ENCODE measurements around the gene IRF2BP1.
A peak's percentile ranks its signal among the peaks of the same experiment; 100 is the strongest.

The IRF2BP1 gene, protein sequence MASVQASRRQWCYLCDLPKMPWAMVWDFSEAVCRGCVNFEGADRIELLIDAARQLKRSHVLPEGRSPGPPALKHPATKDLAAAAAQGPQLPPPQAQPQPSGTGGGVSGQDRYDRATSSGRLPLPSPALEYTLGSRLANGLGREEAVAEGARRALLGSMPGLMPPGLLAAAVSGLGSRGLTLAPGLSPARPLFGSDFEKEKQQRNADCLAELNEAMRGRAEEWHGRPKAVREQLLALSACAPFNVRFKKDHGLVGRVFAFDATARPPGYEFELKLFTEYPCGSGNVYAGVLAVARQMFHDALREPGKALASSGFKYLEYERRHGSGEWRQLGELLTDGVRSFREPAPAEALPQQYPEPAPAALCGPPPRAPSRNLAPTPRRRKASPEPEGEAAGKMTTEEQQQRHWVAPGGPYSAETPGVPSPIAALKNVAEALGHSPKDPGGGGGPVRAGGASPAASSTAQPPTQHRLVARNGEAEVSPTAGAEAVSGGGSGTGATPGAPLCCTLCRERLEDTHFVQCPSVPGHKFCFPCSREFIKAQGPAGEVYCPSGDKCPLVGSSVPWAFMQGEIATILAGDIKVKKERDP

DNA sequence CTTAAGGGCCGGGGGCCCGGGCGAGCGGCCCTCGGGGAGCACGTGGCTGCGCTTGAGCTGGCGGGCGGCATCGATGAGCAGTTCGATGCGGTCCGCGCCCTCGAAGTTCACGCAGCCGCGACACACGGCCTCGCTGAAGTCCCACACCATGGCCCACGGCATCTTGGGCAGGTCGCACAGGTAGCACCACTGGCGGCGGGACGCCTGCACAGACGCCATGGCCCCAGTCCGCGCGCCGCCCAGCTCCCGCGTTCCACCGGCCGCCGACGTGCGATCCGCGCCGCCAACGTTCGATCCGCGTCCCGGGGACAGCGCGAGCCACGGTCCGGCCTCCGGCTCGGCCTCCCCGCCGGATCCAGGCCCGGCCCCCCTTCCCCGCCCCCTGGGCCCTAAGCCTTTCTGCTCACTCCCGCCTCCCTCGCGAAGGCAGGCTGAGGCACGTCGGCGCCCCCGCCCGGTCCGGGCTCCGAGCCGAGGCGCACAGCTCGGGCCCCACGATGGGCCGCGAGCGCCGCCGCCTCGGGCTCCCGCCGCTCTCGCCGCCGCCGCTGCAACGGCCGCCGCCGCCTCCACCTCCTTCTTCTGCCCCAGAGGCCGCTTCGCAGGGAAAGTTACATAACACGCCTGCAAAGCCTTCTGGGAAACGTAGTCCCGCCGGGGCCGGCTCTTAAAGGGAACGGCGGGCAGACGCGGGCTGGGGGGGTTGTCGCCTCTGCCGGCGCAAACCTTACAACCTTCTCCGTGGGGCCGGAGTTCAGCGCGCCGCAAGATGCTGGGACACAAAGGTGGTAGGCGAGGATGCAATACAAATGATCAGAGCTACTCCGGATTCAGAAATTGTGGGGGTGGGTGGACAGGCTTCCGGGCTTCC, at the start of gene IRF2BP1:
Gene IRF2BP1 (minus strand): TSS at position 586 of the 871 bp plus-strand sequence. CDS start 367 bp downstream, at position 219.
- peak; percentile 92 for DNase-seq

DNA sequence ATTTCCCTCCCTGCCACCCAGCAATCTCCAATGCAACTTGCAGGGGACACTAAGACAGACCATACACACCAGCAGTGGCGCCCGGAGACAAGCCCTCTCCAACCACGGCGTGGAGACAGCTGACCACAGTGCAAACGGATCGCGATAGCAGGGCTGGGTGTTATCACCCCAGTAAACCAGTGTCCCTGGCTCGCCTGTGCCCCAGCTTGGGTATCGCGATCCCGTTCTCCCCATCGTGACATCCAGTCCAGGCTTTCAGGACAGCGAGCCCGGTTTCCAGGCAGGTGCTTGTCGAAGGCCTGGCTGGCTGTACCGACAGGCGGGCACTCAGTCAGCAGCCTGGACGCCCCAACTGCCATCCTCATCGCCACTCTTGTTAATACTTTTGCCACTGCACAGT, 49.3 kb upstream of the IRF2BP1 start:
- DNase-seq, result no peak

DNA sequence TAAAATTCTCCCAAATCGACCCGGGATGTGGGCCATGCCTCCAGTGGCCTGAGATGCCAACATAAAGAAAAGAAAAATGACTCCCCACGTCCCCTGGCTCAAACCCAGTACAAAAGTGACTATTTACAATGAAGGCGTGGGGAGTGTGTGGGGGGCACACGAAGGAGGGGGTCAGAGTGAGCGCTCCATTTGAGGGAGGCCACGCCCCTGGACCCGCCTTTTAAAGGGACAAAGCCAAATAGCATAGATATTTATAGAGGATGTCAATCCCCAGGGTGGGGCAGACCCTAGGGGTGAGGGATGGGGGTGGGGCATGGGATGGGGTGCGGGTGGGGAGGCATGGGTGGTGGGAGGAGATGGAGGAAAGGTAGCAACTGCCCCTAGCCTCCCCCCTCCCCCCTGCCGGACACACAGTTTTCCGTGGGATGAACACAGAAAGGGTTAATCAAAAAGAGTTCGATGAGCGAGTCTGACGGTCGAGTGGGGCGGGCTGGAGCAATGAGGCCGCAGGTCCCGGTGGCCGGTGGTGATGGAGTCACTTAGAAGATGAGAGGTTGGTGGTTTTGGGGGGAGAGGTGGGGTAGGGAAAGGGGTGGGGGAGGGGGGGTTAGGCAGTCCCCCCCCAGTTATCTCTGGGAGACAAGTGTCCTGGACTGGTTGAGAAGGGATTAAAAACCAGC, 48.8 kb upstream of the IRF2BP1 start:
- no peak for DNase-seq

DNA sequence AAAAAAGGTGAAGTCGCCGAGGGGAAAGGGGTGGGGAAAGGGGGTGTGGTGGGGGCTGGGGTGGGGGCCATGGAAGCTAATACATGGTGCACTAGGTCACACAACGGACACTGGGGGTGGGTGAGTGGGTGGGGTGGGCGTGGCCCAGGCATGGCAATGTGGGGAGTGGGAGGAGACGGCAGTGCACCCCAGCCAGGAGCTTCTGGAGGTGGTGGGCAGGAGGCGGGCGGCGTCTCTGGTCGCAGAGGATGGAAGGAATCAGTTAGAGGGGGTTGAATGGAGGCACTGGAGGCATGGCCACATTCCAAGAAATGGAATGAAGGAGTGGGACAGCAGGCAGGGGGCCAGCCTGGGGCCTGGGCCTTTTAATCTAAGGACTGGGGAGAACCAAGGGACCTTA, 47.8 kb upstream of the IRF2BP1 start:
- no peak for DNase-seq

DNA sequence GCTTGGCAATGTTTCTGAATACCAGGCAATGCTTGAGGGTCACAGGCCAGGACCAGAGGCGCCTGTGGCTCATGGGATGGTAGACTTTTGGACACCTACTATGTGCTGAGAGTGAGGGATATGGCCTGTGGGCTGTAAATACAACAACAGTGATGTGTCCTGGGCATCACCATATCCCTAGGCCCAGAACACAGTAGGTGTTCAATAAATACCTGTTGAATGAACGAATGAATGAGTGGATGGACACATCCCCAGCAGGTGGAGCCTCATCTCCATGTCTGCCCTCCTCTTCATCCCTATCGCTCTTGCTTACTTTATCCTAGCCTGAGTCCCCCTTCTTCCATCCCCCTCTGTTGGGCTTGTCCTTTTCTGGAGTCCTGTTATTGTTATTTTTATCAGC, 45.1 kb upstream of the IRF2BP1 start:
- DNase-seq, result no peak

DNA sequence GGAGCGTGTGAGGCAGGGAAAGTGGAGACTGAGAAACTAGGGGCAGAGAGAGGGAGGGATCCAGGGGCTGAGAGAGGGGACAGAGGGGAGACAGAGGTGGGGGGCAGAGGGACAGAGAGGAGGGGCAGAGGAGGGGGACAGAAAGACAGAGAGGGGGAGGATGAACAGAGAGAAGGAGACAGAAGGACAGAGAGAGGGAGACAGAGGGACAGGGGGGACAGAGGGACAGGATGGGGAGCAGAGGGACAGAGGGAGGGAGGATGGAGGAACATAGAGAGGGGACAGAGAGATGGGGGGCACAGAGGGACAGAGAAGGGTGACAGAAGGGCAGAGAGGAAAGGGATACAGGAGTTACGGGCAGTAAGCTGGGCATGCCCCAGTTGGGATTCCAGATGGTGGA, 43.3 kb upstream of the IRF2BP1 start:
- DNase-seq, result no peak

DNA sequence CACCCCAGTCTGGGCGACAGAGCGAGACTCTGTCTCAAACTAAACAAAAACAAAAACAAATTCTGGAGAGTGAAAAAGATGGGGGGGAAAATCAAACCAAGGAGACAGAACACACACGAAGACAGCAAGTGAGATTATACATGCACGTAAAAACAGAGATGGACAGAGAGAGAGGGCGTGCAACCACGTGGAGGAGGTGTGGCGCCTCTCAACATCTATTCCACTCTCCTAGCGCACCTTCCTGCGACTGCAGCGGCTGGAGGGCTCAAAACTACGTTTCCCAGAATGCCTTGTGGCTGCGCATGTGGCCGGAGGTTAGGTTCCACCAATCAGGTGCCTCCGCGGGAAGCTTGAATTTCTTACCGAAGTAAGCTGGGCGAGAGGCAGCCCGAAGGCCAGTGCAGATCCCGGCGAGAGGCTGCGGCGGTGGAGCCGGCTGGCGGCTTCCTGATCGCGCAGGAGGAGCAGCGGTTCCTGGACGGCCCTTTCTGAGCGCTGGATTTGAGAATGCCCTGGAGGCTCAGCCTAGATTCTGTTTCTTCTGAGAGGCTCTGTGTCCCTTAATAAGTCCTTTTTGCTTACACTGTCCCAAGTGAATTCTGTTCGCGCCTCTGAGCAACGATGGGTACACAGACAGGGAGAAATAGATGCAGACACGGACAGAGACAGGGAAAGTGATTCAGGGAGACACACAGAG, 41.8 kb upstream of the IRF2BP1 start:
- DNase-seq, result peak; percentile 90

DNA sequence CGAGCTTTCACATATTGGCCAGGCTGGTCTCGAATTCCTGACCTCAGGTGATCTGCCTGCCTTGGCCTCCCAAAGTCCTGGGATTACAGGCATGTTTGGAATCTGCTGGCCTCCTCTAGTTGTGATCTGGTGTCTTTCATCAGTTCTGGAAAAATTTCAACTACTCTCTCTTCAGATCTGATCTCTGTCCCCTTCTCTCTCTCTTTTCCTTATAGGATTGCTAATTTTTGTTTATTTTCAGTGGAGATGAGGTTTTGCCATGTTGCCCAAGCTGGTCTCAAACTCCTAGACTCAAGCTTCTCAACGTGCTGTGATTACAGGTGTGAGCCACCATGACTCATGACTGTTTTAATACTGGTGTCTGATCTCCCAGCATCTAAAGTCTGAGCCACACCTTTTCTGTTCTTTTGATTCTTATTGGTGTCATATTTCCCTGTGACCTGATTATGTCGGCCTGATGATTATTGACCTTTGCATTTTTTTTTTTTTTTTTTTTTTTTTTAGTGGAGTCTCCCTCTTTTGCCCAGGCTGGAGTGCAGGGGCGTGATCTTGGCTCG, 39.0 kb upstream of the IRF2BP1 start:
- no peak for DNase-seq

DNA sequence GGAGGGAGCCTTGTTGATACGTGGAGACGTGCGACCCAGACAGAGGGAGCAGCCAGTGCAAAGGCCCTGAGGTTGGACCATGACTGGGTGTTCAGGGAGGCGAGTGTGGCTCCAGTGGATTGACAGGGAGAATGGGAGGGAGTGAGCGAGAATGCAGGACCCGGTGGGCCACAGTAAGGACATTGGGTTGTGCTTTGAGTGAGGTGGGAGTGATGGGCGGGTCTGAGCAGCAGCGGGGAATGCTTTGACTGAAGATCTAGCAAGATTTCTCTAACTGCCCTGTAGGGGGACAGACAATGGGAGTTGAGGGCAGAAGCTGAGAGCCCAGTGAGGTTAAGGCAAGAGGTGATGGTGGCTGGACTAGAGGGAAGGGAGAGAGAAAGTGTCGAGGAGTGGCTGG, 36.3 kb upstream of the IRF2BP1 start:
- DNase-seq, result no peak

DNA sequence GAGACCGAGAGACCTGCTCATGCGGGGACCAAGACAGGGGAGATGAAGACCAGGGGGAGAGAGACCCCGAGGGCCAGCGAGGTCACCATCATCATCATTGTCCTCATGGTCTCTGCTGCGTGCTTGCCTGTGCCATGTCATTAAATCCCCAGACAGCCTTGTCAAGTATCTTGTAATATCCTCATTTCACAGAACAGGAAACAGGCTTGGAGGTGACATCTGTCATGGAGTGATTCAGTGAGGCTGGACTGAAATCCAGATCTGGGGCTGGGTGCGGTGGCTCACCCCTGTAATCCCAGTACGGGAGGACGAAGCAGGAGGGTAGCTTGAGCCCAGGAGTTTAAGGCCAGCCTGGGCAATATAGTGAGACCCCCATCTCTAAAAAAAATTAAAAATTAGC, 34.5 kb upstream of the IRF2BP1 start:
- DNase-seq, result no peak

DNA sequence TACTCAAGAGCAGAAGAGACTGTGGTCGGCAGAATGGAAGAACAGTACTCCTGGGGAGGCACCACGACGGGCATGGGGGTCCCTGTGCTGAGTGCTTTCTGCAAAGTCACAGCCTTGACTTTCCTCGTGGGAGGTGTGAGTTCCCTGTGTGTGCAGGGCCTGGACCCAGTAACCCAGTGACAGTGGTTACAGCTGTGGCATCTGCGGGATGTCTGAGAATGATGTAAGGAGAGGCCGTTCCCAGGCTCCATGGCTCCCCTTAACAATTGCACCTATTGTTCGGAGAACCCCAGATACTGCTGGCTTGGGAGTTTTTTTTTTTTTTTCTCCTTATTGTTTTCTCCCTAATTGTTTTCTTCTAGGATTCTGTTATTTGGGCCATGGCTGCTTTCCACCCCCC, 33.7 kb upstream of the IRF2BP1 start:
- no peak for DNase-seq

DNA sequence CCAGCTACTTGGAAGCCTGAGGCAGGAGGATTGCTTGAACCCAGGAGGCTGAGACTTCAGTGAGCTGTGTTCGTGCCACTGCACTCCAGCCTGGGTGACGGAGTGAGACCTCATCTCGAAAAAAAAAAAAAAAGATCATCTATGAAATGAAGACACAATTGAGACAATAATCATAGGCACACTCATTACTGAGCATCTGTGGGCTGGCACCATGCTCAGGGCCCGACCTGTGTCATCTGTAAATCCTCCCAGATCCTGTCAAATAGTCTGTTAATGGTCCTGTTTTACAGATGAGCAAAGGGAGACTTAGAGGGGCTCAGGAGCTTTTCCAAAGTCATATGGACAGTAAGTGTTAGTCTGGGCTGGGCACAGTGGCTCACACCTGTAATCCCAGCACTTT, 32.8 kb upstream of the IRF2BP1 start:
- DNase-seq, result no peak

DNA sequence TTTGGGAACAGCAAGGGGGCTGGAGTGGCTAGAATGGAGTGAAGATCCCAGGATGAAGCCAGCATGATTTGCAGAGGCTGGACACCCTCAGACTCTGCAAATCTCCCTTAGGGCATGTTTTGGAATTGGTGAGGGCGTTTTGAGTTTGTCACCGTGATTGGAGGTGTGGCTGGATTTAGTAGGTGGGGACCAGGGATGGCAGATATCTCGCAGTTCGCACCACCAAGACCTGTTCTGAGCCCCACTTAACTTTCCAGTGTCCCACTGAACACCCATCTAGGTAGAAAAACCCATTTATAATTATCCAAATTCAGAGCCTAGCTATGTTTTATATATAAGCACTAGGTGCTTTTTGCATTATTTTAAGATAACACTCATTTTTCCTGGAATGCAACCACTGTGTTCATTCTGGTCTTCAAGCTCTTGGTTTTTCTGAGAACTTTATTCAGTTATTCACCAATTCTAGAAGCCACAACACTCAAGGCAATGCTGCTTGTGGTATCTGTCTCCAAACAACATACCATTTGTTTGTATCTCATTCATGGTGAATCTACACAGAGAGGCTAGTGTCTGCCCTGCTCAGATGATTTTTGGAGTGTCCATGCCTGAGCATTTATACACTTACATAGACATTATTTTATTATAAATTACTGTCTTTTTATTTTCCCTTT, 31.6 kb upstream of the IRF2BP1 start:
- DNase-seq, result no peak

DNA sequence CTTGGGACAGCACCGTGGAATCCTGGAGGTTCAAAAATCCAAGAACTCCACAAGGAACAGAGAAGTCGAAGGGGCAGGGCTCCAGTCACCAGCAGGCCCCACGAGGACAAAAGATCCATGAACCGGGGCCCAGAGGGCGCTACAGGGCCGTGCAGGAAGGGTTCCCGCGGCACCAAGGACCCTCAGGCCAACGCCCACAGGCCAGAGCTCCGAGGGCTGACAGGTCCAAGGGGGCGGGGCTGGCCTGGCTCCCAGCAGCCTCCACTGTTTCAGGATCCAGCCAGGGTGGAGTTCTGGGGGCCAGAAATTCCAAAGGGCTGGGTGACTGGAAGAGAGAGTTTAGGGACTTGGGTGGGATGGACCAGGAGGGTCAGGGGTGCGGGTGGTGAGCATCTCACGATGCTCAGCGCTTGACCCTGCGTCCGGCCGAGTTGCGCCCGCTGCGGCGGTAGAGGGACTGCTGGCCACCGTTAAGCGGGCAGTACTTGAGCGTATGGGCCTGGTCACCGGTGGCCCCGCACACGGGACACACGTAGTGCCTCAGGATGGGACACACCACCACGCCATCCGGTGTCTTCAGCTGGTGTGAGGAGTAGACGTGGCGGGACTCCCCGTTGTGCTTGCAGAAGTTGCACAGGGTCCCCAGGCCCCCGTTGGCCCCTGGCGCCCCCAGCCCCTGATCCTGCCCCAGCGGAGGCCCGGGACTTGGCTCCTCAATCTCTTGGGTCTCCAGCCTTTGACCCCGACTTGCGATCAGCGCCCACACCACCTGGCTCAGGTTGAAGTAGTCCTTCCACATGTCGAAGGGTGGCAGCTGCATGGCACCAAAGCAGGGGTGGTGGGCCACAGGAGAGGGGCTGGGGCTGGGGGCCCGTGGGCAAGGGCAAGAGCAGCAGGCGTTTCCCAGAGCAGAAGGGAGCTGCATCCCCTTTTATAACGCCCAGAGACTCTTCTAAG, 28.2 kb upstream of the IRF2BP1 start, which contains the start of gene NANOS2:
Gene NANOS2 (minus strand): TSS at position 905 of the 957 bp plus-strand sequence. CDS start 85 bp downstream, at position 820.
- peak; percentile 42 for DNase-seq

DNA sequence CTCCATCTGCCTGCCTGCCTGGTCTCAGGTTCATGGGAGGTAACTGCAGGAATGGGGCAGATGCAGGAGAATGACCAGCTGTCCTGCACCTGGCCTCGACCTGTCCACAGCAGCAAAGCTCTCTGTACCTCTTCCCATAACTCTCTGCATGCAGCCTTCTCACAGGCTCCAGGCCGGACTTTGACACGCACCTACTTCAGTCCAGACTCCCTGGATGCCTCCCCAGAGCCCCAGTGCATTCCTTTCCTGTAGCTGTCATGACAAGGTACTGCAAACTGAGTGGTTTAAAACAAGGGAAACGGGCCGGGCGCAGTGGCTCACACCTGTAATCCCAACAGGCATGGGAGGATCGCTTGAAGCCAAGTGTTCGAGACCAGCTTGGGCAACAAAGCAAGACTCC, 25.4 kb upstream of the IRF2BP1 start:
- DNase-seq, result no peak

DNA sequence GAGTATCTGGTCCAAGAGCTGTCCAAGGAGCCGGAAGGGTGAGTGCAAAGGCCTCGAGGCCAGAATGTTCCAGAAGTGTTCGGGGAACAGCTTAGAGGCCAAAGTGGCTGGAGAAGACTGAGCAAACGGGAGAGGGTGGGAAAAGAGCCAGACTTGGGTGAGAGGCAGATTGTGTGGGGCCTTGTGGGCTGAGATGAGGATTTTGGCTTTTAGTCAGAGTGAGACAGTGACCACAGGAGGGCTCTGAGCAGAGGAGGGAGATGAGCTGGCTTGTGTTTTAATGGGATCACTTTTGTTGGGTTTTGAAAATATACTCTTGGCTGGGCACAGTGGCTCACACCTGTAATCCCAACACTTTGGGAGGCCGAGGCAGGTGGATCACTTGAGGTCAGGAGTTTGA, 23.0 kb upstream of the IRF2BP1 start:
- DNase-seq, result no peak

DNA sequence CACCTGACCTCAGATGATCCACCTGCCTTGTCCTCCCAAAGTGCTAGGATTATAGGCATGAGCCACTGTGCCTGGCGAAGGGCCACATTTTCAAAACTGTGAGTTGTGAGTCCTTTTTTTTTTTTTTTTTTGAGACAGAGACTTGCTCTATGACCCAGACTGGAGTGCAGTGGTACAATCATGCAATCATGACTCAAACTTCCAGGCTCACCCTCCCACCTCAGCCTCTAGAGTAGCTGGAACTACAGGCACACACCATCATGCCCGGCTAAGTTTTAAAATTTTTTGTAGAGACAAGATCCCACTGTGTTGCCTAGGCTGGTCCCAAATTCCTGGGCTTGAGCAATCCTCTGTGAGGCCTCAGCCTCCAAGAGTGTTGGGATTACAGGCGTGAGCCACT, 20.3 kb upstream of the IRF2BP1 start:
- no peak for DNase-seq

DNA sequence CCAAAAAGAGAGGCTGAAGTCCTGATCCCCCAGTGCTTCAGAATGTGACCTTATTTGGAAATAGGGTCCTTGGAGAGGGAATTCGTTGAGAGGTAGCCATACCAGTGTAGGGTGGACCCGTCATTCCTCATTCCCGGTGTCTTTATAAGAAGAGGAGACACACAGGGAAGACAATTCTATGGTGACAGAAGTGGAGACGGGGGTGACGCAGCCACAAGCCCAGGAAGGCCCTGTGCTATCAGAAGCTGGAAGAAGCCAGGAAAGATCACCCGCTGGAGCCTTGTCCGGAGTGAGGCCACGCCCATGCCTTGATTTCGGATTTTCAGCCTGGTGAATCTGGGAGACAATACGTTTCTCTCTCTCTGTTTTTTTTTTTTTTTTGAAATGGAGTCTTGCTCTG, 19.1 kb upstream of the IRF2BP1 start:
- DNase-seq, result no peak

DNA sequence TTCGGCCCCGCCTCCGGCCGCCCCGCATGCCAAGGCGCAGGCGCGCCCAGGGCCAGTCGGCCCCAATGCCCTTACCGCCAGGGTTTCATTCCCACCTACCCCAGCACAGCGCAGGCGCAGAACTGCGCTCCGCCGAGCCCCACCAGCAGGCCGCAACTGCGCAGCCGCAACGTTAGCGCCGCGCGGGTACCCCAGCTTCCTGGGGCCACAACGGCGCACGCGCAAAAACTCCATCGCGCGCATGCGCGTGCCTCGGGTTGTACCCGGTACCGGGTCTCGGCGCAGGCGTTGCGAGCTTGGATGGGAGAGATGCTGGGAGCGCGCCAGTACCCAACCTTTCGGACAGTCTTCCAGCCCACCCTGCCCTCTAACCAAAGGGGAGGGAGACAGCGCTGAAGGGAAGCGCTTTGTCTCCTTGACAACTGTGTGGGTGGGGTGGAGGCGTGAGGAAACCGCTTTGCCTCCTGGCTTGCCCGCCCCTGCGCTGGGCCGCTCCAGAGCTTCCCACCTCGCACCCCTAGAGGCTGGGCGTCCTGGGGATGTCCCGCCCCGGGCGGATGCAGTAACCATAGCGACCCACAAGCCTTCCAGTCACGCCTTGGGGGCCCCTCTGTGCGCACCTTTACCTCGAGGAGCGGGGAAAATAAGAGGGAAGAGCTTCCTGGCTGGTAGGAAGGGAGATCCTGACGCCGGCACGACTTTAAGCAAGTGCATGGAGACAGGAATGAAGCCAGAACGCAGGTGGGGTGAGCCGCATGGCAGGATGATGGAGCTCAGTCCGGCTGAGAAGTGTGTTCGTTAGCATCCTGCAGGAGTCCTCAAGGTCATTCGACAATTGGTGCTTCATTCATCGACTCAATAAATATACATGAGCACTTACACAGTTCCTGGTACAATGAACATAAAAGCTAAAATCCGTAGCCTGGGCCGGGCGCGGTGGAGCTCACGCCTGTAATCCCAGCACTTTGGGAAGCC, 17.0 kb upstream of the IRF2BP1 start:
- peak; percentile 99 for DNase-seq

Data from stimulated activated CD8-positive, alpha-beta memory T cell treated with anti-CD3 and anti-CD28 coated beads, Interleukin-4, amount 100 ng/mL, for 48 hours (primary cell).